ENCODE results near the gene SLC6A3.

SLC6A3 gene

GRCh38 chr5:1415059-1415425 is 30.2 kb downstream of the SLC6A3 start:
- H3K27ac ChIP-seq = no peak overlapping the region

GRCh38 chr5:1414311-1415058 is 30.8 kb downstream of the SLC6A3 start:
- Histone ChIP-seq H3K9ac (no peak overlapping the region), H3K4me3 (IDR thresholded peaks at IDR 0.05; ENCODE audit: insufficient read depth, low read depth, low read length) (no peak overlapping the region), H3K4me1 (ENCODE audit: low read depth, poor library complexity, severe bottlenecking) (no peaks in the 10 kb centered on the region), H4K20me1 (ENCODE audit: insufficient read depth) (no peaks in the 10 kb centered on the region), H3K4me2 (no peak overlapping the region), H2AFZ (ENCODE audit: low read depth) (no peak overlapping the region), H3K36me3 (ENCODE audit: insufficient read depth) (no peaks in the 10 kb centered on the region), H3K79me2 (ENCODE audit: insufficient read depth, low read depth) (no peaks in the 10 kb centered on the region), H3K27me3 (ENCODE audit: insufficient read depth, low read depth) (peaks cover 55% of the 10 kb centered on the region), H3K27ac (no peak overlapping the region)
- TF ChIP-seq, protein P1, sequence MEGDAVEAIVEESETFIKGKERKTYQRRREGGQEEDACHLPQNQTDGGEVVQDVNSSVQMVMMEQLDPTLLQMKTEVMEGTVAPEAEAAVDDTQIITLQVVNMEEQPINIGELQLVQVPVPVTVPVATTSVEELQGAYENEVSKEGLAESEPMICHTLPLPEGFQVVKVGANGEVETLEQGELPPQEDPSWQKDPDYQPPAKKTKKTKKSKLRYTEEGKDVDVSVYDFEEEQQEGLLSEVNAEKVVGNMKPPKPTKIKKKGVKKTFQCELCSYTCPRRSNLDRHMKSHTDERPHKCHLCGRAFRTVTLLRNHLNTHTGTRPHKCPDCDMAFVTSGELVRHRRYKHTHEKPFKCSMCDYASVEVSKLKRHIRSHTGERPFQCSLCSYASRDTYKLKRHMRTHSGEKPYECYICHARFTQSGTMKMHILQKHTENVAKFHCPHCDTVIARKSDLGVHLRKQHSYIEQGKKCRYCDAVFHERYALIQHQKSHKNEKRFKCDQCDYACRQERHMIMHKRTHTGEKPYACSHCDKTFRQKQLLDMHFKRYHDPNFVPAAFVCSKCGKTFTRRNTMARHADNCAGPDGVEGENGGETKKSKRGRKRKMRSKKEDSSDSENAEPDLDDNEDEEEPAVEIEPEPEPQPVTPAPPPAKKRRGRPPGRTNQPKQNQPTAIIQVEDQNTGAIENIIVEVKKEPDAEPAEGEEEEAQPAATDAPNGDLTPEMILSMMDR (conservative IDR thresholded peaks at IDR 0.05; ENCODE audit: low read depth, low read length) = no peak

More at GRCh38 chr5:1415059-1415425, 30.2 kb downstream of the SLC6A3 start:
- no peaks in the 10 kb centered on the region for H3K36me3 ChIP-seq (ENCODE audit: insufficient read depth)
- no peak overlapping the region for H2AFZ ChIP-seq (ENCODE audit: low read depth)
- peaks cover 57% of the 10 kb centered on the region for H3K27me3 ChIP-seq (ENCODE audit: insufficient read depth, low read depth)
- no peak overlapping the region for H3K4me3 ChIP-seq (IDR thresholded peaks at IDR 0.05; ENCODE audit: insufficient read depth, low read depth, low read length)
- TF ChIP-seq, protein P1 (conservative IDR thresholded peaks at IDR 0.05; ENCODE audit: low read depth, low read length) = no peak
- H3K79me2 ChIP-seq (ENCODE audit: insufficient read depth, low read depth) = no peaks in the 10 kb centered on the region
- H3K4me2 ChIP-seq = no peak overlapping the region
- no peaks in the 10 kb centered on the region for H4K20me1 ChIP-seq (ENCODE audit: insufficient read depth)
- no peaks in the 10 kb centered on the region for H3K4me1 ChIP-seq (ENCODE audit: low read depth, poor library complexity, severe bottlenecking)
- H3K9ac ChIP-seq = no peak overlapping the region

DNA sequence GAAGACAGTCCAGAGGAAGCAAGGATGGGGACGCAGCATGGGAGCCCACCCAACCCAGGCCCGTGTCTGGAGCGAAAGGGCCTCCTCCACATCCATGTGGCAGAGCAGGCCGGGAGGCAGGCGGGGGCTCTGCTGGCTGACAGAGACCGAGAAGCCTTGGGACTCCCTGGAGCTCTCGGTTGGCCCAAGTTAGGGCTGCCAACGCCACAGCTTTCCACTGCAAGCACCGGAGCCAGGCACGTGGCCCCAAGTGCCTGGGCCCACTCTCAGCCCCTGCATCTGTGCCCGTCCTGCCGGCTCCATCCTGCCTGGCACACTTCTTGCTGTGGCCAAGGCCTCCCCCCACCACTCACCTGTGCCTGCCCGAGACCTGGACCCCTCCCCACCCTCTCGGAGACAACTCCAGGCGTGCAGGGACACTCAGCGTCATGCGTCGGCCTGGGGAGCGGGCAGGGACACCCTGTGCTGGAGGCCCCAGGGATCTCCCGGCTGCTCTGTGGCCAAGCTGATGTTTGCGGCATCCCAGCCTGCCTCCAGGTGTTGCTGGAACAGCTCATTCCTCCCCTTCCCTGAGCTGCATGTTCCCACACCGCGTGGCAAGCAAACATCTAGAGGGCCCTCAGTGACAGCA is 31.5 kb downstream of the SLC6A3 start:
- H3K4me2 ChIP-seq = no peak overlapping the region
- TF ChIP-seq, protein P1 (conservative IDR thresholded peaks at IDR 0.05; ENCODE audit: low read depth, low read length) = no peak

GRCh38 chr5:1413211-1413610 is 32.0 kb downstream of the SLC6A3 start:
- Histone ChIP-seq H3K27me3 (ENCODE audit: insufficient read depth, low read depth) (peaks cover 63% of the 10 kb centered on the region), H3K9ac (no peak overlapping the region), H3K4me1 (ENCODE audit: low read depth, poor library complexity, severe bottlenecking) (no peaks in the 10 kb centered on the region), H3K4me3 (IDR thresholded peaks at IDR 0.05; ENCODE audit: insufficient read depth, low read depth, low read length) (no peak overlapping the region), H3K27ac (no peak overlapping the region), H4K20me1 (ENCODE audit: insufficient read depth) (no peaks in the 10 kb centered on the region), H2AFZ (ENCODE audit: low read depth) (no peak overlapping the region), H3K36me3 (ENCODE audit: insufficient read depth) (no peaks in the 10 kb centered on the region), H3K79me2 (ENCODE audit: insufficient read depth, low read depth) (no peaks in the 10 kb centered on the region), H3K4me2 (no peak overlapping the region)
- TF ChIP-seq, protein P1 (conservative IDR thresholded peaks at IDR 0.05; ENCODE audit: low read depth, low read length) = no peak

More for the DNA sequence above, 31.5 kb downstream of the SLC6A3 start:
- Histone ChIP-seq H3K27me3 (ENCODE audit: insufficient read depth, low read depth) (peaks cover 60% of the 10 kb centered on the region), H3K79me2 (ENCODE audit: insufficient read depth, low read depth) (no peaks in the 10 kb centered on the region), H3K4me3 (IDR thresholded peaks at IDR 0.05; ENCODE audit: insufficient read depth, low read depth, low read length) (no peak overlapping the region), H3K4me1 (ENCODE audit: low read depth, poor library complexity, severe bottlenecking) (no peaks in the 10 kb centered on the region), H4K20me1 (ENCODE audit: insufficient read depth) (no peaks in the 10 kb centered on the region), H3K27ac (no peak overlapping the region), H3K9ac (no peak overlapping the region), H3K36me3 (ENCODE audit: insufficient read depth) (no peaks in the 10 kb centered on the region), H2AFZ (ENCODE audit: low read depth) (no peak overlapping the region)
